ENCODE measurements around the gene NOX4.

The NOX4 gene

DNA sequence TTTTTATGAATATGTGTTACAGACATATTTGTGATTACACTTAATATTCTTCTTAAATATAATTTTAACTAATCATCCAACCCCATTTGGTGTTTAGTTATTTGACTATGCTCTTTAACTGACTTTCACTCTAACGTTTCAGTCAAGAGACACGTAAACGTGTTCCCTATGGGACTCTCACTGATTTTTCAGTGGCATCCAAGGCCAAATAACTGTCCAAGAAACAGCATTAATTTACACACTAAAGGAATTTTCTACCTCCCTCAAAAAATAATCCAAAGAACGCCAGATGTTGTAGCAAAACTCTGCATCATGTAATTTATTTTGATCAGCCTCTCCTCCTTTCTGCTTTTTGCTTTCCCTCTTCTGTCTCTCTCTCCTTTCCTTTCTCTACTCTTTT, 44.0 kb upstream of the NOX4 start:
- Histone ChIP-seq H2AFZ (ENCODE audit: low read depth) (no peak overlapping the region), H3K9ac (no peak overlapping the region), H3K79me2 (ENCODE audit: insufficient read depth, low read depth) (no peaks in the 10 kb centered on the region), H3K4me3 (IDR thresholded peaks at IDR 0.05; ENCODE audit: insufficient read depth, low read depth, low read length) (no peak overlapping the region), H3K4me1 (ENCODE audit: low read depth, poor library complexity, severe bottlenecking) (no peaks in the 10 kb centered on the region), H3K27ac (no peak overlapping the region), H3K4me2 (no peak overlapping the region), H3K27me3 (ENCODE audit: insufficient read depth, low read depth) (no peaks in the 10 kb centered on the region), H3K36me3 (ENCODE audit: insufficient read depth) (no peaks in the 10 kb centered on the region), H4K20me1 (ENCODE audit: insufficient read depth) (no peaks in the 10 kb centered on the region)
- TF ChIP-seq, protein P1, sequence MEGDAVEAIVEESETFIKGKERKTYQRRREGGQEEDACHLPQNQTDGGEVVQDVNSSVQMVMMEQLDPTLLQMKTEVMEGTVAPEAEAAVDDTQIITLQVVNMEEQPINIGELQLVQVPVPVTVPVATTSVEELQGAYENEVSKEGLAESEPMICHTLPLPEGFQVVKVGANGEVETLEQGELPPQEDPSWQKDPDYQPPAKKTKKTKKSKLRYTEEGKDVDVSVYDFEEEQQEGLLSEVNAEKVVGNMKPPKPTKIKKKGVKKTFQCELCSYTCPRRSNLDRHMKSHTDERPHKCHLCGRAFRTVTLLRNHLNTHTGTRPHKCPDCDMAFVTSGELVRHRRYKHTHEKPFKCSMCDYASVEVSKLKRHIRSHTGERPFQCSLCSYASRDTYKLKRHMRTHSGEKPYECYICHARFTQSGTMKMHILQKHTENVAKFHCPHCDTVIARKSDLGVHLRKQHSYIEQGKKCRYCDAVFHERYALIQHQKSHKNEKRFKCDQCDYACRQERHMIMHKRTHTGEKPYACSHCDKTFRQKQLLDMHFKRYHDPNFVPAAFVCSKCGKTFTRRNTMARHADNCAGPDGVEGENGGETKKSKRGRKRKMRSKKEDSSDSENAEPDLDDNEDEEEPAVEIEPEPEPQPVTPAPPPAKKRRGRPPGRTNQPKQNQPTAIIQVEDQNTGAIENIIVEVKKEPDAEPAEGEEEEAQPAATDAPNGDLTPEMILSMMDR (conservative IDR thresholded peaks at IDR 0.05; ENCODE audit: low read depth, low read length) = no peak

DNA sequence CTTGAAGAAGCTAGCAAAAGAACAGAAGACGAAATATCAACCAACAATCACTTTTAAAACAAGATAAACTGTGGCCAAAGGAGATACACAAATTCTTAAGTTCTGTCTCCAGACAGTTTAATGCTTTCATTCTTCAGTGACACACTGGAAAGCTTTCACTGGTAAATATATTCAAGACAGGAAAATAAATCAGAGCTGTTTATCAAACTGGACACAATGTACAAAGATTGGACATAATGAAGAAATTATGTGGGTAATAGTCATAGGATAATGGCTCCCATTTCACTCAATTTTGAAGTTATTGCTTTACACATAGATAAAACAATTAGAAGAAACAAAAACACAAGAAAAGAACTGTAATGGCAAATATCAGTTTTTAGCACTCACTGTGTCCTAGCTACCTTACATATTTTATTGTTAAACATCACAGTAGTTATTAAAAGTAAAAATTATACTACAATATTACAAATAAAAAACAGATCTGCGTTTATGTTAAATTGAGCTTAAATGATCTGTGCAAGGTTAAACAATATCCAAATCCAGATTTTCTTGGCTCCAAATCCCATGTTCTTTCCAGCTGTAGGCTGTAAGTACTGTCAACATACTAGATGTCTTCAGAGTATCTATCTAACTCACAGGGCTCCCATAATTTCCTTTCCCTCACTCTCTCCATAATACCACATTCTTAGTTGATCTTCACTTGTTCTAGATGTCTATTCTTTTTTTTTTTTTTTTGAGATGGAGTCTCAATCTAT, 38.6 kb upstream of the NOX4 start:
- Histone ChIP-seq H2AFZ (ENCODE audit: low read depth) (no peak overlapping the region), H3K4me3 (IDR thresholded peaks at IDR 0.05; ENCODE audit: insufficient read depth, low read depth, low read length) (no peak overlapping the region)
- TF ChIP-seq, protein P1 (conservative IDR thresholded peaks at IDR 0.05; ENCODE audit: low read depth, low read length) = no peak

DNA sequence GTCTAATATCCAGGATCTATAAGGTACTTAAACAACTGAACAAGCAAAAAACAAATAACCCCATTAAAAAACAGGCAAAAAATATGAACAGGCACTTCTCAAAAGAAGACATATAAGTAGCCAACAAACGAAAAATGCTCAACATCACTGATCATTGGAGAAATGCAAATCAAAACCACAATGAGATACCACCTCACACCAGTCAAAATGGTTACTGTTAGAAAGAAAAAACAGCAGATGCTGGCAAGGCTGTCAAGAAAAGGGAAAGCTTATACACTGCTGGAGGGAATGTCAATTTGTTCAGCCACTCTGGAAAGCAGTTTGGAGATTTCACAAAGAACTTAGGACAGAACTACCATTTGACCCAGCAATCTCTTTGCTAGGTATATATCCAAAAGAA, 30.6 kb upstream of the NOX4 start:
- Histone ChIP-seq H3K4me2 (no peak overlapping the region), H3K4me1 (ENCODE audit: low read depth, poor library complexity, severe bottlenecking) (no peaks in the 10 kb centered on the region), H3K79me2 (ENCODE audit: insufficient read depth, low read depth) (no peaks in the 10 kb centered on the region), H3K27me3 (ENCODE audit: insufficient read depth, low read depth) (no peaks in the 10 kb centered on the region), H3K27ac (no peak overlapping the region), H2AFZ (ENCODE audit: low read depth) (no peak overlapping the region), H3K9ac (no peak overlapping the region), H4K20me1 (ENCODE audit: insufficient read depth) (no peaks in the 10 kb centered on the region), H3K36me3 (ENCODE audit: insufficient read depth) (no peaks in the 10 kb centered on the region), H3K4me3 (IDR thresholded peaks at IDR 0.05; ENCODE audit: insufficient read depth, low read depth, low read length) (no peak overlapping the region)
- TF ChIP-seq, protein P1 (conservative IDR thresholded peaks at IDR 0.05; ENCODE audit: low read depth, low read length) = no peak

More for the DNA sequence above, 38.6 kb upstream of the NOX4 start:
- H3K4me1 ChIP-seq (ENCODE audit: low read depth, poor library complexity, severe bottlenecking) = no peaks in the 10 kb centered on the region
- H3K36me3 ChIP-seq (ENCODE audit: insufficient read depth) = no peaks in the 10 kb centered on the region
- H3K27ac ChIP-seq = no peak overlapping the region
- H3K79me2 ChIP-seq (ENCODE audit: insufficient read depth, low read depth) = no peaks in the 10 kb centered on the region
- no peaks in the 10 kb centered on the region for H4K20me1 ChIP-seq (ENCODE audit: insufficient read depth)
- no peak overlapping the region for H3K4me2 ChIP-seq
- H3K9ac ChIP-seq = no peak overlapping the region
- H3K27me3 ChIP-seq (ENCODE audit: insufficient read depth, low read depth) = no peaks in the 10 kb centered on the region

DNA sequence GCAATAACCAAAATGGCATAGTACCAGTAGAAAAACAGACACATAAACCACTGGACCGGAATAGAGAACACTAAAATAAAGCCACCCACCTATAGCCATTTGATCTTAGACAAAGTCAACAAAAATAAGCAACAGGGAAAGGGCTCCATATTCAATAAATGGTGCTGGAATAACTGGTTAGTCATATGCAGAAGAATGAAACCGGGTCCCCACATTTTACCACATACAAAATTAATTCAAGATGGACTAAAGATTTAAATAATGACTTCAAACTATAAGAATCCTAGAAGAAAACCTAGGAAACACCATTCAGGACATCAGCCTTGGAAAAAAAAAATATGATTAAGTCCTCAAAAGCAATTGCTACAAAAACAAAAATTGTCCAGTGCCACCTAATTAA, 30.1 kb upstream of the NOX4 start:
- Histone ChIP-seq H3K4me1 (ENCODE audit: low read depth, poor library complexity, severe bottlenecking) (no peaks in the 10 kb centered on the region), H3K4me2 (no peak overlapping the region), H2AFZ (ENCODE audit: low read depth) (no peak overlapping the region), H3K79me2 (ENCODE audit: insufficient read depth, low read depth) (no peaks in the 10 kb centered on the region), H3K27me3 (ENCODE audit: insufficient read depth, low read depth) (no peaks in the 10 kb centered on the region), H3K27ac (no peak overlapping the region), H4K20me1 (ENCODE audit: insufficient read depth) (no peaks in the 10 kb centered on the region), H3K9ac (no peak overlapping the region), H3K4me3 (IDR thresholded peaks at IDR 0.05; ENCODE audit: insufficient read depth, low read depth, low read length) (no peak overlapping the region), H3K36me3 (ENCODE audit: insufficient read depth) (no peaks in the 10 kb centered on the region)
- TF ChIP-seq, protein P1 (conservative IDR thresholded peaks at IDR 0.05; ENCODE audit: low read depth, low read length) = no peak

Measured in KMS-11 (cell line).